GM10266 (cell line): ENCODE measurements around the gene TRIM10.

Source experiments
- DNase-seq: peaks from one replicate; pipeline ENCODE4 v3.0.0; 2012; ENCODE audit errors: extremely low spot score
- CTCF ChIP-seq: IDR thresholded peaks from 2 replicates; pipeline ENCODE4 v1.5.1; 2012; ENCODE audit warnings: mild to moderate bottlenecking, low read depth; ENCODE audit not compliant: control insufficient read depth, insufficient read depth; ENCODE audit errors: missing control alignments

The TRIM10 gene

GRCh38 chr6:30188541-30188940, 27.5 kb upstream of the TRIM10 start:
- no peak for DNase-seq
- no peak for TF ChIP-seq CTCF

GRCh38 chr6:30185846-30186484, 25.0 kb upstream of the TRIM10 start:
- TF ChIP-seq CTCF: no peak
- no peak for DNase-seq

GRCh38 chr6:30184417-30185031, 23.5 kb upstream of the TRIM10 start:
- no peak for DNase-seq
- no peak for TF ChIP-seq CTCF

- no peak for DNase-seq
- no peak for TF ChIP-seq CTCF
Observed at GRCh38 chr6:30180145-30180544, 19.1 kb upstream of the TRIM10 start.

GRCh38 chr6:30178837-30179236, 17.8 kb upstream of the TRIM10 start:
- no peak for DNase-seq
- no peak for TF ChIP-seq CTCF

- no peak for TF ChIP-seq CTCF
- DNase-seq: no peak
Observed at GRCh38 chr6:30175765-30176164, 14.8 kb upstream of the TRIM10 start.

- no peak for TF ChIP-seq CTCF
Observed at GRCh38 chr6:30172681-30173080, 11.7 kb upstream of the TRIM10 start.

More at GRCh38 chr6:30172681-30173080, 11.7 kb upstream of the TRIM10 start:
- DNase-seq: no peak
